HCT116 (cell line): Measurements from ENCODE around the gene NCOA1. TPM values are rescaled to one million over a fixed set of nuclear protein-coding genes. Genes with fewer than 3 reads are reported as not detected.

Source experiments
- ATAC-seq: fragments of 200-7000 bp; cut with Tn5 transposase; 2 replicates; pipeline ENCODE4 v1.9.1; 2020; ENCODE audit warnings: mild to moderate bottlenecking, moderate library complexity
- BruUV-seq: library from RNA; stranded (reverse); fragments of 400-500 nt; replicated peaks from 2 replicates; lab custom pipeline; 2021; lab: Mats Ljungman, UMichigan
- CTCF ChIA-PET: fragments of 300-600 bp; sonication (Branson Sonifier 250); formaldehyde crosslinking; loops from one replicate; lab custom pipeline; 2021; ENCODE audit warnings: antibody characterized with exemption; lab: Charles Lee
- POLR2A ChIA-PET: fragments of 300-600, 350-600 bp; sonication (Branson Sonifier 250); formaldehyde crosslinking; loops from one replicate; lab custom pipeline; 2021; ENCODE audit warnings: antibody characterized with exemption; lab: Charles Lee
- RAD21 ChIA-PET, 2 experiments: fragments of 300-600 bp; sonication (Branson Sonifier 250); formaldehyde crosslinking; loops; one replicate each; lab custom pipeline; 2023; ENCODE audit warnings: low total read pairs in 2 of 2; ENCODE audit not compliant: uncharacterized antibody in 2 of 2, unreplicated experiment in 2 of 2, low non-redundant PET in 1 of 2; lab: Charles Lee
- DNase-seq: peaks from one replicate; pipeline ENCODE4 v3.0.0-alpha.2; 2010; ENCODE audit warnings: low read depth, low spot score
- H2AFZ ChIP-seq: fragments of 200-600 bp; shearing (Covaris generic), sonication (generic); 2 replicates; pipeline ENCODE4 v1.6.1; 2017; ENCODE audit warnings: low read depth, mixed run types, mixed read lengths, antibody characterized with exemption, low read length; ENCODE audit not compliant: poor library complexity, severe bottlenecking
- H3K27ac ChIP-seq: 2 replicates; pipeline ENCODE4 v1.5.1; 2012; ENCODE audit warnings: low read depth, low read length
- H3K27me3 ChIP-seq: fragments of 200-600 bp; sonication (generic); 2 replicates; pipeline ENCODE4 v1.6.1; 2016; ENCODE audit warnings: mixed run types, low read length, mixed read lengths; ENCODE audit not compliant: insufficient read depth
- H3K36me3 ChIP-seq, 2 experiments: fragments of 200-500 bp in 1 of 2; fragments of 200-600 bp in 1 of 2; sonication (Bioruptor generic) in 1 of 2; sonication (generic) in 1 of 2; 2 replicates each; pipeline versions ENCODE4 v1.5.1 to v1.6.1; 2014 to 2016; ENCODE audit warnings: low read length in 2 of 2, inconsistent platforms in 1 of 2, mixed read lengths in 1 of 2, mixed run types in 1 of 2; ENCODE audit not compliant: insufficient read depth in 2 of 2, control insufficient read depth in 1 of 2
- H3K4me1 ChIP-seq, 2 experiments: fragments of 200-600 bp in 1 of 2; sonication (generic) in 1 of 2; 2 replicates each; pipeline versions ENCODE4 v1.5.1 to v1.6.1; 2012 to 2017; ENCODE audit warnings: low read length in 2 of 2, inconsistent platforms in 1 of 2, mild to moderate bottlenecking in 1 of 2, mixed read lengths in 1 of 2, mixed run types in 1 of 2, moderate library complexity in 1 of 2; ENCODE audit not compliant: insufficient read depth in 2 of 2, control insufficient read depth in 1 of 2
- H3K4me2 ChIP-seq: fragments of 200-600 bp; sonication (generic); 2 replicates; pipeline ENCODE4 v1.6.1; 2017; ENCODE audit warnings: mixed run types, low read length, mixed read lengths
- H3K4me3 ChIP-seq, 2 experiments: fragments of 200-600 bp in 1 of 2; sonication (generic) in 1 of 2; replicated peaks in 1 of 2; 2 replicates each; pipeline ENCODE4 v1.5.1; 2011 to 2016; ENCODE audit warnings: low read length in 2 of 2, control low read depth in 1 of 2, low read depth in 1 of 2, mild to moderate bottlenecking in 1 of 2, mixed read lengths in 1 of 2, mixed run types in 1 of 2
- H3K79me2 ChIP-seq: fragments of 200-600 bp; sonication (generic); 2 replicates; pipeline ENCODE4 v1.6.1; 2017; ENCODE audit warnings: mild to moderate bottlenecking, mixed run types, low read length, moderate library complexity, mixed read lengths; ENCODE audit not compliant: insufficient read depth
- H3K9ac ChIP-seq: fragments of 200-600 bp; sonication (generic); 2 replicates; pipeline ENCODE4 v1.6.1; 2016; ENCODE audit warnings: low read length, mixed read lengths
- H3K9me2 ChIP-seq: fragments of 200-600 bp; sonication (generic), shearing (Covaris generic); 2 replicates; pipeline ENCODE4 v1.6.1; 2017; ENCODE audit warnings: mixed run types, mild to moderate bottlenecking, moderate library complexity; ENCODE audit not compliant: insufficient read depth
- H3K9me3 ChIP-seq, 2 experiments: fragments of 200-500 bp in 1 of 2; fragments of 200-600 bp in 1 of 2; sonication (Bioruptor generic) in 1 of 2; sonication (generic) in 1 of 2; 2 replicates each; pipeline ENCODE4 v1.6.1; 2014 to 2017; ENCODE audit warnings: low read length in 2 of 2, mixed read lengths in 2 of 2, inconsistent platforms in 1 of 2, low read depth in 1 of 2, mild to moderate bottlenecking in 1 of 2, mixed run types in 1 of 2, moderate library complexity in 1 of 2; ENCODE audit not compliant: control insufficient read depth in 1 of 2, insufficient read depth in 1 of 2
- H4K20me1 ChIP-seq: fragments of 200-600 bp; sonication (generic), shearing (Covaris generic); 2 replicates; pipeline ENCODE4 v1.6.1; 2017; ENCODE audit warnings: mixed run types, mild to moderate bottlenecking, moderate library complexity; ENCODE audit not compliant: insufficient read depth
- CEBPB ChIP-seq: IDR thresholded peaks from 2 replicates; pipeline ENCODE4 v1.6.1; 2012; ENCODE audit warnings: low read depth
- ELF1 ChIP-seq: IDR thresholded peaks from 2 replicates; pipeline ENCODE4 v1.6.1; 2012; ENCODE audit warnings: low read depth, borderline replicate concordance
- SIN3A ChIP-seq: IDR thresholded peaks from 2 replicates; pipeline ENCODE4 v1.6.1; 2012; ENCODE audit warnings: low read depth
- SP1 ChIP-seq: IDR thresholded peaks from 2 replicates; pipeline ENCODE4 v1.6.1; 2012; ENCODE audit warnings: low read depth
- SRF ChIP-seq: IDR thresholded peaks from 2 replicates; pipeline ENCODE4 v1.6.1; 2012; ENCODE audit warnings: low read depth
- YY1 ChIP-seq: IDR thresholded peaks from 2 replicates; pipeline ENCODE4 v1.6.1; 2011; ENCODE audit warnings: low read length, low read depth, moderate library complexity, mild to moderate bottlenecking; ENCODE audit not compliant: insufficient replicate concordance; ENCODE audit errors: extremely low read depth
- ZNF274 ChIP-seq: fragments of 200-500 bp; sonication (Bioruptor generic); IDR thresholded peaks from 2 replicates; pipeline ENCODE4 v1.6.1; 2014; ENCODE audit warnings: mild to moderate bottlenecking, low read depth, low read length, inconsistent platforms
- intact Hi-C: fragments of 100-400 bp; cut with micrococcal nuclease; formaldehyde crosslinking; loops from 2 replicates; pipeline ENCODE4 v1.10.0; 2022
- total RNA-seq: library from RNA; stranded (reverse); gene quantifications from one replicate; pipeline ENCODE4 v1.2.1, GENCODE V29; 2021; ENCODE audit not compliant: unreplicated experiment
- TF ChIP-seq, protein P1 (sequence below): IDR thresholded peaks from 2 replicates; pipeline ENCODE4 v1.6.1; 2012; ENCODE audit warnings: low read depth

The NCOA1 gene
- total RNA-seq, 1 experiment from 2014 or later = 10.4 TPM

DNA sequence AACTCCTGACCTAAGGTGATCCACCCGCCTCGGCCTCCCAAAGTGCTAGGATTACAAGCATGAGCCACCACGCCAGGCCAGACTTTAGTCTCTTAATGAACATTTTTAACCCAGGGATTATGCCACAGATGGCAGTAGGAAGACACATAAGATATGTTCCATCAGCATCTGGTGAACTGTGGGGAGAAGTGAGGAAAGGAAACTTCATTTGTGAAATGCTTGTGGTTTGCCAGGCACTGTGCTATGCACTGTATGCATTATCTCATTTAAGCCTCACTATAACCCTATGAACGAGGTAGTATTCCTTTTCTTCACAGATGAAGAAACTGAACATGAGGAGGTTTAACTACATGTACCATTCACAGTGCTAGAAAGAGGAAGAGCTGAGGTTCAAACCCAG, 272.8 kb downstream of the NCOA1 start:
- POLR2A ChIA-PET = no interaction called here

More for the DNA sequence above, 272.8 kb downstream of the NCOA1 start:
- ChIA-PET RAD21 (no interaction called here), CTCF (interaction anchor here (0.6 kb wide), 1 partner anchor 17 kb away, joined by 4 read pairs; no protein-coding TSS in a partner anchor)
- H4K20me1 ChIP-seq = no peaks in the 10 kb centered on the region
- no peak overlapping the region for H2AFZ ChIP-seq
- H3K9me3 ChIP-seq = no peaks in the 10 kb centered on the region
- H3K4me1 ChIP-seq = no peaks in the 10 kb centered on the region
- no peak overlapping the region for H3K4me3 ChIP-seq
- peaks cover 0 to 3% of the 10 kb centered on the region in 2 experiments; a peak in 1 of 4 replicates for H3K36me3 ChIP-seq
- no peak overlapping the region for H3K4me2 ChIP-seq
- BruUV-seq = no TSS peak
- TF ChIP-seq YY1 = no peak
- no peak for TF ChIP-seq CEBPB
- TF ChIP-seq, protein P1, sequence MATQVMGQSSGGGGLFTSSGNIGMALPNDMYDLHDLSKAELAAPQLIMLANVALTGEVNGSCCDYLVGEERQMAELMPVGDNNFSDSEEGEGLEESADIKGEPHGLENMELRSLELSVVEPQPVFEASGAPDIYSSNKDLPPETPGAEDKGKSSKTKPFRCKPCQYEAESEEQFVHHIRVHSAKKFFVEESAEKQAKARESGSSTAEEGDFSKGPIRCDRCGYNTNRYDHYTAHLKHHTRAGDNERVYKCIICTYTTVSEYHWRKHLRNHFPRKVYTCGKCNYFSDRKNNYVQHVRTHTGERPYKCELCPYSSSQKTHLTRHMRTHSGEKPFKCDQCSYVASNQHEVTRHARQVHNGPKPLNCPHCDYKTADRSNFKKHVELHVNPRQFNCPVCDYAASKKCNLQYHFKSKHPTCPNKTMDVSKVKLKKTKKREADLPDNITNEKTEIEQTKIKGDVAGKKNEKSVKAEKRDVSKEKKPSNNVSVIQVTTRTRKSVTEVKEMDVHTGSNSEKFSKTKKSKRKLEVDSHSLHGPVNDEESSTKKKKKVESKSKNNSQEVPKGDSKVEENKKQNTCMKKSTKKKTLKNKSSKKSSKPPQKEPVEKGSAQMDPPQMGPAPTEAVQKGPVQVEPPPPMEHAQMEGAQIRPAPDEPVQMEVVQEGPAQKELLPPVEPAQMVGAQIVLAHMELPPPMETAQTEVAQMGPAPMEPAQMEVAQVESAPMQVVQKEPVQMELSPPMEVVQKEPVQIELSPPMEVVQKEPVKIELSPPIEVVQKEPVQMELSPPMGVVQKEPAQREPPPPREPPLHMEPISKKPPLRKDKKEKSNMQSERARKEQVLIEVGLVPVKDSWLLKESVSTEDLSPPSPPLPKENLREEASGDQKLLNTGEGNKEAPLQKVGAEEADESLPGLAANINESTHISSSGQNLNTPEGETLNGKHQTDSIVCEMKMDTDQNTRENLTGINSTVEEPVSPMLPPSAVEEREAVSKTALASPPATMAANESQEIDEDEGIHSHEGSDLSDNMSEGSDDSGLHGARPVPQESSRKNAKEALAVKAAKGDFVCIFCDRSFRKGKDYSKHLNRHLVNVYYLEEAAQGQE = no peak
- no peak for TF ChIP-seq ZNF274
- TF ChIP-seq ELF1 = no peak
- TF ChIP-seq SIN3A = no peak
- TF ChIP-seq SP1 = no peak
- TF ChIP-seq SRF = no peak
- no peaks in the 10 kb centered on the region for H3K27me3 ChIP-seq
- intact Hi-C loops = no loop called here
- H3K79me2 ChIP-seq = no peaks in the 10 kb centered on the region
- DNase-seq = no peak
- H3K9me2 ChIP-seq = no peaks in the 10 kb centered on the region
- no peak for ATAC-seq
- H3K9ac ChIP-seq = no peak overlapping the region
- H3K27ac ChIP-seq = no peak overlapping the region
